Stimulated activated CD8-positive, alpha-beta memory T cell treated with anti-CD3 and anti-CD28 coated beads, Interleukin-7, amount 100 ng/mL, for 24 hours (primary cell): ENCODE measurements around the gene XPR1.

Experiments
- DNase-seq: peaks from one replicate; pipeline ENCODE4 v3.0.0-alpha.2; 2020; ENCODE audit warnings: low read depth

The XPR1 gene

GRCh38 chr1:180892675-180893074 lies 260.9 kb downstream of the XPR1 start:
- no peak for DNase-seq

GRCh38 chr1:180893614-180894013 lies 261.8 kb downstream of the XPR1 start:
- DNase-seq: no peak

GRCh38 chr1:180896161-180896560 lies 264.3 kb downstream of the XPR1 start:
- no peak for DNase-seq

- no peak for DNase-seq
Measured at GRCh38 chr1:180898441-180899219, 266.8 kb downstream of the XPR1 start.

GRCh38 chr1:180899262-180899661 lies 267.4 kb downstream of the XPR1 start:
- DNase-seq: no peak

GRCh38 chr1:180901076-180901990 lies 269.5 kb downstream of the XPR1 start:
- no peak for DNase-seq

GRCh38 chr1:180902541-180902940 lies 270.7 kb downstream of the XPR1 start:
- DNase-seq: no peak

GRCh38 chr1:180905927-180906326 lies 274.1 kb downstream of the XPR1 start:
- DNase-seq: no peak

- DNase-seq: no peak
Measured at GRCh38 chr1:180906511-180906910, 274.7 kb downstream of the XPR1 start.

GRCh38 chr1:180907313-180908055 lies 275.7 kb downstream of the XPR1 start:
- no peak for DNase-seq

- DNase-seq: no peak
Measured at GRCh38 chr1:180908074-180908765, 276.4 kb downstream of the XPR1 start.

- no peak for DNase-seq
Measured at GRCh38 chr1:180909005-180909414, 277.2 kb downstream of the XPR1 start.

- no peak for DNase-seq
Measured at GRCh38 chr1:180909462-180909976, 277.7 kb downstream of the XPR1 start.

- no peak for DNase-seq
Measured at GRCh38 chr1:180911640-180912191, 279.9 kb downstream of the XPR1 start.

GRCh38 chr1:180912211-180912800 lies 280.5 kb downstream of the XPR1 start:
- no peak for DNase-seq

- DNase-seq: no peak
Measured at GRCh38 chr1:180912801-180913565, 281.2 kb downstream of the XPR1 start, which contains the start of gene KIAA1614. KIAA1614 (plus strand) TSS chr1:180912897; CDS start chr1:180913244, 347 bp downstream.

GRCh38 chr1:180915426-180915965 lies 283.7 kb downstream of the XPR1 start:
- no peak for DNase-seq

- DNase-seq: no peak
Measured at GRCh38 chr1:180916012-180916770, 284.4 kb downstream of the XPR1 start.

GRCh38 chr1:180916771-180917170 lies 284.9 kb downstream of the XPR1 start:
- no peak for DNase-seq
